GM12892 (cell line): Measurements from ENCODE around the gene LCK.

ENCODE experiments used
- POLR2A ChIP-seq: IDR thresholded peaks from 2 replicates; pipeline ENCODE4 v1.6.1; 2011; ENCODE audit warnings: low read depth, low read length, control low read depth
- TAF1 ChIP-seq: IDR thresholded peaks from 2 replicates; pipeline ENCODE4 v1.6.1; 2011; ENCODE audit warnings: low read depth, mild to moderate bottlenecking, control low read depth, low read length, borderline replicate concordance

DNA sequence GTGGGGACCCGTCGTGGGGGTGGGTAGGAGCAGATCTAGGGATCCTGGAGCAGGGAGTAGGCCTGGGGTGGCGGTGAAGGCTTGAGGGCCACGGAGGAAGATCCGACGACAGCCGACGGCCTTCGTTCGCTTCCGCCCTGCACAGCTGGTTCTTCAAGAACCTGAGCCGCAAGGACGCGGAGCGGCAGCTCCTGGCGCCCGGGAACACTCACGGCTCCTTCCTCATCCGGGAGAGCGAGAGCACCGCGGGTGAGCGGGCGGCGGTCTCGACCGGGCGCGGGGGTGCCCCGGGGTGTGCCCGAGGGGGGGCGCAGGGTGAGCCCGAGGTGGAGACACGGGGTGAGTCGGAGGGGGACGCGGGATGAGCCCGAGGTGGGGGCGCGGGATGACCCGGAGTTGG, 24.4 kb downstream of the LCK start:
- TF ChIP-seq POLR2A, result no peak
- TF ChIP-seq TAF1, result no peak
